GM19463 (cell line): Measurements from ENCODE around the gene ACTRT2.

Experiments used
- ATAC-seq: cut with Tn5 transposase; IDR thresholded peaks from one replicate; pipeline ENCODE4 v1.9.1; 2021; ENCODE audit warnings: mild to moderate bottlenecking, moderate library complexity; ENCODE audit not compliant: unreplicated experiment

Gene ACTRT2

DNA sequence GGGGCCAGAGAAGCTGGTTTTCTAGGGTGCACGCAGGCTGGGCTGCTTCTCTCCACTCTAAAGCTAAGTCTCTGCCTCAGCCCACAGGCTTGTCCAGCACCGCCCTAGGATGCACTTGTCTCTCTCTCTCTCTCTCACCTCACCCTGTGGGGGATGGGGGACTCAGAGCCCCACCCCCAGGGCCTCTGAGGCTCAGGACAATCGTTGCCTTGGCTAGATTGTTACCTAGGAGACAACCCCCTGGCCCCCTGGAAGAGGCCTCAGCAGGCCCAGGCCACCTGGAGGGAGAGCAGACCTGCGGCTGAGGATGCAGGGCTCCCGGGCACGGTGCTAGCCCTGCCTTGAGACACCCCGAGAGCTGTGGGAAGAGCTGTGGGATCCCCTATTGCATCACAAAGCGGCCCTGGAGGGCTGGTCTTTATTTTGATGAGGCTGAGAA is at the start of gene ACTRT2:
Gene ACTRT2, plus strand, starts transcription at position 235 of the 439 bp plus-strand sequence. CDS start 220 bp downstream, outside the sequence.
- ATAC-seq = no peak

- no peak for ATAC-seq
Observed at GRCh38 chr1:2971609-2972008, 49.7 kb upstream of the ACTRT2 start.

DNA sequence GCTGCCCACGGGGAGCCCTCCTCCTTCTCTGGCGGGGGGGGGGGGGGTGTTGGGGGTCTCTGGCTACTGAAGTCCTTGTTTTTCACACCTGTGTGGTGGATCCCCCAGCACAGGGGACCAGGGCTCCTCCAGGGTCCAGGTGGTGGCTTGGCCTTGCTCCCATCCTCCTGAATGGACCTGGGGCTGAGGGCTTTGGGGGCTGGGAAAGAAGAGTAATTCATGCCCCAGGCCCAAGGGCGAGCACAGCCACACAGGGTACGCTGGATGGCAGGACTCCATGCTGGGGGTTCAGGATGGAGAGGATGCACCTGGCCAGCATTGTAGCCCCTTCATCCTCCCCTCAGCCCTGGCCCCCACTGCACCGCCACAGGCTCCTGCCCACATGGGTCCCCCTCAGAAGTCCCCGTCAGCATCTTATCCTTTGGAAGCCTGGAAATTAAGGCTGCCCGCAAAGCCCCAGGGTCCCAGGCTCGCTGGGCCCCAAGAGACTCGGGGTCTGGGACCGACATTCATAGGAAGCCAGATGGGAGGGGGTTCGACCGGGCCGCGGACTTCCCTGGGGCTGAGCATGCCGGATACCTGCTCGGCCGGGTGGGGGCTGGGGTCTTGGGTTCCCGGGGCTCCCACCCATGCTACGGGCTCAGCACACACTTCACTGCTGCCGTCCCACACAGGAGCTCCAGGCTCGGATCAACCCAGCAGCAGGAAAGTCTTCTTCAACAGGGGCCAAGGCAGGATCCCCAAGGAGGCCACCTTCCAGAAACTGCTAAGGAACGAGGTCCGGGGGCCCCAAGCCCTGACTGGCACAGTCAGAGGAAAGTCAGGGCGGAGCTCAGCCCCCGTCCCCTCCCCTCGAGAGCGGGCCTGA is 49.0 kb upstream of the ACTRT2 start:
- ATAC-seq = no peak

DNA sequence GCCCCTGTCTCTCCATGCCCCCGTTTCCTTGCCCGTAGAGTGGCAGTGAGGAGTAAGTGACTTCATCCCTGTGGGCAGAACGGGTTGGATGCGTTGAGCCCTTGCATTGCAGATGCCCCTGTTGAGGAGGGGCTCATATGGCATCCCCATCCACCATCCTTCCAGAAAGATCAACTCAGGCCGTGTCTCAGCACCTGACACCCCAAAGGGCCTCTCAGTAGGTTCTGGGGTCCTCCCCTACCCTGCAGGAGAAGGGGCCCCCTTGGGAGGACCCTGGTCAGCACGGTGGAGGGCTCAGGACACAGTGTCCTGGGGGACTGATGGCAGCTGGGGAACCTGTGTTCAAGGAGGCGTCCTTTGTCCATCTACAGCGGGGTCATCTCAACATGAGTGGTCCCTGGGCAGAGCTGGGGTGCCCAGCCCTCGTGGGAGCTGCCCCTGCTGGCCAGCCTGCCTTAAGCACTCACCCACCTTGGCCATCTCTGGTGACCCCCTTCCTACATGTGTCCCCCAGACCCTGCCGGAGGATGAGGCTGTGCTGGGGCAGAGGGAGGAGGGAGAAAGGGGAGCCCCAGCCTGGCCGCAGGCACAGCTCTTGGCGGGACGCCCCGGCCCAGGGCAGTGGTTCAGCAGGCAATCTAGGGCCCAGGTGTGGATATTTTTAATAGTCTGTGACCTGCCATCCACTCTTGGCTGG is 48.2 kb upstream of the ACTRT2 start:
- no peak for ATAC-seq

- no peak for ATAC-seq
Observed at GRCh38 chr1:2973601-2974593, 47.4 kb upstream of the ACTRT2 start.

DNA sequence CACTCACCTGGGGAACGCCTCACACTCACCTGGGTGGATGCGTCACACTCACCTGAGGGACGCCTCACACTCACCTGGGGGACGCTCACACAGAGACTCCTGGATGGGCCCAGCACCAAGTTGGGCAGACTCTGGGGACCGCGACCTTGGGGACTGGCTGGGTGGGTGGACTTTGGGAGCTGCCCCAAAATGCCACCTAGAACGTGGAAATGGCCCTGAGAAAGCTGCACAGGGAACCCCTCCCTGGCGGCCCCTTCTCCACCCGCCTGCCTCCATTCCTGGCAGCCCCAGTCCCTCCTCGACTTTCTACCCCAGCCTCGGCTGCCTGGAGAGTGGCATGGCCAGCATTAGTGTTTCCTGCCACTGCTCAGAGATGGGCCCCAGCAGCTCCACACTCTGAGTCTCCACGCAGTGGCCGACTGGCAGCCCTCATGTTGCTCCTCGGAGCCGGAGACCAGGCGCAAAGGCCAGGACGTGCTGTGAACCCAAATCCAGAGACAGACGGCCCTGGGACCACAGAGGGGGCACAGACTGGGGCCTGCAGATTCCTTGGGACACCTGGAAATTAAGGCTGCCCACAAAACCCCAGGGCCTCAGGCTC is 46.5 kb upstream of the ACTRT2 start:
- ATAC-seq = no peak

GRCh38 chr1:2975466-2976179 is 45.6 kb upstream of the ACTRT2 start:
- ATAC-seq = no peak

DNA sequence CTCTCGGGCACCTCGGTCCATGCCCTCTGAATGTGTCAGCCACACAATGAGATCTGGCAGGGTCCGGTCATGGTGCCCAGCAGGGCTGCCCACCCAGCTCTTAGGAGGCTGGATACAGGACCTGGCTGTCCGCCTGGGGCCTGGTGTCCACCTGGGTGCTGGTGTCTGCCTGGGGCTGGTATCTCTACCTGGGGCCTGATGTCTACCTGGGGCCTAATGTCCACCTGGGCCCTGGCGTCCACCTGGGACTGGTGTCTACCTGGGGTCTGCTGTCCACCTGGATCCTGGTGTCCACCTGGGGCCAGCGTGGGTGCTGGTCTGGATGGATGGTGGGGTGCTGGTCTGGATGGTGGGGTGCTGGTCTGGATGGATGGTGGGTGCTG is 45.1 kb upstream of the ACTRT2 start:
- ATAC-seq = no peak

DNA sequence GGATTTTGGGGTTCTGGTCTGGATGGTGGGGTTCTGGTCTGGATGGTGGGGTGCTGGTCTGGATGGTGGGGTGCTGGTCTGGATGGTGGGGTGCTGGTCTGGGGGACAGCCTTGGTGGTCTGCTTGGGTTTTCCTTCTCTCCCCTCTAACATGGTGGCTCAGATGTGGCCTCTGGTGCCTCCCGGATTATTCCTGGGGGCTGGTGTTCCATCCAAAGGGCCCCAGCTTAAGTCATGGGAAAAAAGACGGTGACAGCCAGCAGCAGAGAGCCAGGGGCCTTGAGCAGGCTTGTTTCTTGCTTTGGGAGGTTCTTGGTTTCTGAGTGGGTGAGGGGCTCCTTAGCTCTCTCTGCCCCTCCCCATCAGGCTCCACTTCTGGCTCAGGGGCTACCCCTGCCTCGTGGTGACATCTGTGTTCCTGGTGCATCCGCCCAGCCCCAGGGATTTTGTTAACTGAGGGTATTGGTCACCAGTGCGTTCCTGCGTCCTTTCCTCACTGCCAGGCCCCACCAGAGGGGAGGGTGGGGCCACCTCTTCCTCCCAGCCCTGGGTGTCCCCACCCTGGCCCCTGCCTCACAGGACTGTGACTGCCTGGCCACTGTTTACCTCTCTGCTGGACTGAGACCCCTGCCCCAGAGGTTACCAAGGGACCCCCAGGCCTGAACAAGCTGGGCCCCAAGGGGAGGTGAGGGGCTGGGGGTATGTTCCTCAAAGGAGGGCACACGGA is 43.2 kb upstream of the ACTRT2 start:
- no peak for ATAC-seq

DNA sequence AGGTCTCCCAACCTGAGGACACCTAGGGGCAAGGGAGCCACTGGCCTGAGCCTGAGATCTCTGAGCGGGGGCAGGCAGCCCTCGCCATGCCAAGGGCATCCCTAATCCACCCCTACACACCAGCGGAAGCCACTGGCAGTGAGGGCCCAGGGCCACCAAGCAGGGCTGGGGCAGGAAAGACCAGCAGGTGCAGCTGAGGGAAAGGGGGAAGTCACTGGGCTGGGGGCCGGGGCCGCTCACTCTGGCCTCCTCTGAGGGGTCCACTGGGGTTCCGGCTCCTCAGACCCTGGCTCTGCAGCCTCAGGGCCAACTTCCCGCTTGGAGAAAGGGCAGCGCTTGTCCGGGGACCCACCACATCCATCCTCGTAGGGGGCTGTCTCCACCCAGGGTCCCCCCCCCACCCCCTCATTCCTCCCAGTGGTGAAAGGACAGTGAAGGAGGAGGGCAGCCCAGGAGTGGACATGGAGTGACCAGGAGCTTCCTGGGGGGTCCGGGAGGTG is 42.5 kb upstream of the ACTRT2 start:
- no peak for ATAC-seq

DNA sequence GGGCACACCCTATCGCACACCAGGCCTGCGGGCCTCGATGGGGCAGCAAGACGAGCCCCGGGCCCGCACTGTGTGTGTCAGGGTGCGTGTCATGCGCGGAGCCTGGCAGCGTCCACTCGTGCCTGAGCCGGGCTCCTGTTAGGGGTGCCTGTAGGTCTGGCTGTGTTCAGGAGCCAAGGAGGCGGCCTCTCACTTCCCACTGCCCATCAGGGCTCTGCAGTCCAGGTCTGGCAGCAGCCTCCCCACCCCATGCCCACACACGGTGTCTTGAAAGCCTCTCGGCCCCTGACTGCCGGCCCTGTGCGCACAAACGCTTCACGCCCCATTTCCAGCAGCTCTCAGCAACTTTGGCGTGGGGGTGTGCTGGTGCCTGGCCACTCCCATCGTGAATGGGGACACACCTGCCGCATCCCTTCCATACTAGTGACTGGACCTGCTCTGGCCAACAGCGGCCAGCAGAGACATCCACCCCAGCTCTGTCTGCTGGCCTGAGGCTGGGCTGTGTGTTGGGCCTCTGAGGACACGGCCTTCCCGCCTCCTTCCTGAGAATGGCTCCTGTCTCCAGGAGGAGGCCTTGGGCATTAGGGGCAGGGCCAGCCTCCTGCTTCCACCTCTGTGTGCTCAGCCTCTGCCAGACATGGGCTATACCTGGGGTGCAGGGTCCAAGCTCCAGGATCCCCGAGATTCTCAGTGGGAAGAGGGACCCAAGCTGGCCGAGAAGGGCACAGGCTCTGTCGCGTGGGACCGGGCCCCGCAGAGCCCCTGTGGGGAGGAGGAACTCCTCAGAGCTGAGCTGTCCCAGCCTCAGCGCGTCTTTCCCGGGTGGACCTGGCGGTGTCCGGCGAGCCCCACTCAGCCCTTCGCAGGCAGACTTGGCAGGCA is 41.8 kb upstream of the ACTRT2 start:
- no peak for ATAC-seq

GRCh38 chr1:2980073-2980791 is 41.0 kb upstream of the ACTRT2 start:
- no peak for ATAC-seq

DNA sequence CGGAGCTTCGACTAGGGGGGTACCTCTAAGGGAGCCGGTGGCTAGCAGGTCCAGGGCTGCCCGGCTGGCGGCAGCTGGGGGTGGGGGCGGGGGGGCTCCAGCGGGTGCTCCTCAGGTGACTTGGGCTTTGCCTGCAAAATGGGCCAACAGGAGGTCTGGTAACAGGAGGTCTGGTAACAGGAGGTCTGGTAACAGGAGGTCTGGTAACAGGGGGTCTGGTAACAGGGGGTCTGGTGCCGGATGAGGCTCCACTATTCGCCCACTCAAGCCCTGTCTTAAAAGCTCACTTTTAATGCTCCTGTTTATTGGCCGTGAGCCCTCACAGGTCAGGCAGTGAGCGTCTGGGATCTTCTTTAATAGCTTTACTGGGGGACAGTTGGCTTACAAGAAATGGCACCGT is 40.4 kb upstream of the ACTRT2 start:
- ATAC-seq = no peak

DNA sequence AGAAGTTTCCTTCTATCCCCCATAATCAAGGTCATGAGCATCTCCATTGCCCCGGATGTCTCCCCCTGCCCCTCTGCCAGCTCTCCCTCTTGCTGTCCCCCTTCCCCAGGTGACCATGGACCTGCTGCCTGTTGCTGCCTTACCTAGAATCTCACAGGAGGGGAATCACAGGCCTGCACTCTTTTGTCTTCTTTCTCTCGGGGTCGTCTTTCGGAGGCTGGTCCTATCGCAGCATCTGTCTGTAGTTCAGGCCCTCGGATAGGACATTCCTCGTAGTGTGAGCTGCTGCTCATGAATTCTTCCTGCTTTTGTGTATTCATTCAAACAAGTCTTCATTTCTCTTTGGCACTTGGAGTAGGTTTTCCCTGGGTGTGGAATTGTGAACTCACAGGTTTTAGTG is 39.9 kb upstream of the ACTRT2 start:
- ATAC-seq = no peak

DNA sequence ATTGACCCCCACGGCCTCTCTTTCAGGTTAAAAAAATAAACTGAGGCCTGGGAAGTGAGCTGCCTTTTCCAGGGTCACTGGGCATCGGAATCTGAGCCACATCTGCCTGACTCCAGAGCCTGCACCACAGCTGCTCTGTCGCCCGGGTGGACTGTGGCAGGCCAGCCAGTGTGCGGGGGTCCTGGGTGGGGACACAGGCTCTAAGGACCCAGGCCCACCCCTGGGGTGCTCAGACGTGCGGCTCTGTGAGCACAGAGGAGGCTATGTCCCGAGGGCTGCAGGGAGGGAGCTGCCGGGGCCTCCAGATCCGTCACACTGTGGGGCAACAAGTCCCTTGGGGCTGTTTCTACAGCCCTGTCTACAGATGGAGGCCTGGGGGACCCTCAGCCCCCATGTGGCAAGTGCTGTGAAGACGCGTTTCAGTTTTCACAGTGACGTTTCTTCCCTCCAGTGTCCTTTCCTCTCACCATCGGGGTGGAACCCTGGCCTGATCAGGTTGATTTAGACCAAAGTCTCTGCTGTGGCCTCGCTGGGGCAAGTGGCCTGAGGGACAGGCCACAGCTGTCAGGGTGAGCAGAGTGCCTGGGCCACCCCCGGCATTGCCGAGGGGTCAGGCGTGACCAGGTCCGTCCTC is 39.2 kb upstream of the ACTRT2 start:
- ATAC-seq = no peak

DNA sequence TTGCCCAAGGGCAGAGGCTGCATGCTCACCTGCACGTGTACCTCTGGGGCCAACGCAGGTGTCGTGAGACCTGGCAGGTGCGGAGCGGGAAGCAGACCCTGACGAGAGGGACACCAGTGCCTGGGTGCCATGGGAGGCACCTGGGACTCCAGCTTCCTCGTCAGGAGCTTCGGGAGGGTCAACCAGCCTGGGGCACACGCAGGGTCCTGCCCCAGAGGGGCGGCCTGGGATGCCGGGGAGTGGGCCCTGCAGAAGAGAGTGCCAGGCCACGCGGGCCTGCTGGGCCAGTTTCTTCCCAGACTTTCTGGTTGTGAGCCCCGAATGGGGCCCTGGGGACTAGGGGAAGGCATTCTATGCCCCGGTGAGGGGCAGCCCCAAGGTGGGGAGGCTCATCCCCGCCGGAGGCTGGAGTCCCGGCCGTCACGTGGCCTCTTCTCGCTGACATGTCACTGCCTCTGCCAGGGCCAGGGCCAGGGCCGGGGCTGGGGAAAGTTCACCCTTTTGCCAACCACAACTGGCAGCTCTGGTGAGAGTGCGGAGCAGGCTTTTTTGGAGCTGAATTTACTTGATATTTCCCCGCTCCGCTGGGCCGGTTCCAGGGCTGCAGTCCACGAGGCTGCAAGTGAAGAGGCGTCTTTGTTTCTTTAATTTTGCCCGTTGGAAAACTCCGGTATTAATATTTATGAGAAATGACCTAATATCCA is 38.5 kb upstream of the ACTRT2 start:
- ATAC-seq = no peak
